Sigmoid colon (tissue), 7 donors: ENCODE measurements around the gene UTP11. TPM values are rescaled to one million over a fixed set of nuclear protein-coding genes. Genes with fewer than 3 reads are reported as not detected.

Experiments used
- DNase-seq: peaks from one replicate; pipeline ENCODE4 v3.0.0-alpha.2; 2019
- H3K27ac ChIP-seq, 4 donors: fragments of 200-600 bp; sonication (generic); one replicate each; pipeline ENCODE4 v1.5.1; 2016 to 2019; ENCODE audit warnings: mild to moderate bottlenecking in 1 of 4
- H3K27me3 ChIP-seq, 3 donors: fragments of 200-600 bp; sonication (generic); one replicate each; pipeline ENCODE4 v1.5.1; 2019; ENCODE audit warnings: mild to moderate bottlenecking in 1 of 3
- H3K36me3 ChIP-seq, 4 donors: fragments of 200-600 bp; sonication (generic); one replicate each; pipeline ENCODE4 v1.5.1; 2016 to 2019
- H3K4me1 ChIP-seq, 4 donors: fragments of 200-600 bp; sonication (generic); one replicate each; pipeline ENCODE4 v1.5.1; 2017 to 2019
- H3K4me3 ChIP-seq, 4 donors: fragments of 200-600 bp; sonication (generic); one replicate each; pipeline ENCODE4 v1.5.1; 2017 to 2019; ENCODE audit warnings: mild to moderate bottlenecking in 2 of 4, moderate library complexity in 1 of 4
- H3K9me3 ChIP-seq, 4 donors: fragments of 200-600 bp in 3 of 4; sonication (generic) in 3 of 4; one replicate each; pipeline versions ENCODE4 v1.5.1 to v1.6.1; 2013 to 2019
- EP300 ChIP-seq, 4 donors: sonication (generic); formaldehyde crosslinking; IDR thresholded peaks; one replicate each; pipeline ENCODE4 v1.6.1; 2017; ENCODE audit warnings: antibody characterized with exemption in 4 of 4
- POLR2A ChIP-seq, 2 donors: fragments of 450-650 bp; IDR thresholded peaks; one replicate each; pipeline ENCODE4 v1.6.1; 2016; ENCODE audit warnings: antibody characterized with exemption in 2 of 2, mild to moderate bottlenecking in 2 of 2, moderate library complexity in 2 of 2
- POLR2AphosphoS5 ChIP-seq, 4 donors: sonication (generic); formaldehyde crosslinking; IDR thresholded peaks; one replicate each; pipeline ENCODE4 v1.6.1; 2017; ENCODE audit warnings: antibody characterized with exemption in 4 of 4
- WGBS, 2 donors: extraction: QIAGEN DNeasy Blood & Tissue Kit; methylation state at CpG; one replicate each; pipeline ENCODE4 v1.1.7; 2013; 5-methylcytosine and 5-hydroxymethylcytosine counted together
- intact Hi-C: fragments of 100-400 bp; cut with DNase I; formaldehyde crosslinking; loops from one replicate; pipeline ENCODE4 v1.15.1; 2023
- polyA plus RNA-seq, 3 donors: library from polyadenylated mRNA; stranded (reverse); fragments of 200-250 nt; gene quantifications; one replicate each; pipeline ENCODE4 v1.2.3, GENCODE V29; 2013
- total RNA-seq, 4 donors: library from RNA; depleted of rRNA; stranded (reverse); fragments of >200 nt; gene quantifications; one replicate each; pipeline ENCODE4 v1.1.0, GENCODE V29; 2016
- TF ChIP-seq, protein P1 (sequence below), 4 experiments: fragments of 450-650 bp in 3 of 4; fragments of 200-600 bp in 1 of 4; IDR thresholded peaks; one replicate each; pipeline ENCODE4 v1.5.1; 2016 to 2019; ENCODE audit warnings: antibody characterized with exemption in 4 of 4, mild to moderate bottlenecking in 3 of 4, moderate library complexity in 2 of 4
- donor health status: healthy with polysubstance abuse.
- donor health status: Bipolar disorder and iron deficiency.
- donor health status: healthy.

The UTP11 gene
- total and polyA plus RNA-seq, 7 donors, result 14.4 to 76.5 (median 54.8) TPM

- Histone ChIP-seq H3K27ac (no peak overlapping the region), H3K4me3 (no peak overlapping the region), H3K9me3 (no peaks in the 10 kb centered on the region), H3K36me3 (no peaks in the 10 kb centered on the region), H3K4me1 (peaks cover 0 to 26% (median 22%) of the 10 kb centered on the region in 4 donors), H3K27me3 (peaks cover 30 to 76% (median 55%) of the 10 kb centered on the region in 3 donors)
- intact Hi-C loops, result loop anchor here (10.0 kb wide), 2 partner anchors 93 to 237 kb away; partner anchors contain the start of genes C1orf122 and YRDC
- no peak for DNase-seq
- WGBS, 2 donors, result 80 to 84% methylated on average over 21 of the region's 21 CpGs
- TF ChIP-seq POLR2A (IDR thresholded peaks at IDR 0.05) (no peak), POLR2AphosphoS5 (IDR thresholded peaks at IDR 0.05) (no peak), EP300 (IDR thresholded peaks at IDR 0.05) (no peak)
- TF ChIP-seq, protein P1, sequence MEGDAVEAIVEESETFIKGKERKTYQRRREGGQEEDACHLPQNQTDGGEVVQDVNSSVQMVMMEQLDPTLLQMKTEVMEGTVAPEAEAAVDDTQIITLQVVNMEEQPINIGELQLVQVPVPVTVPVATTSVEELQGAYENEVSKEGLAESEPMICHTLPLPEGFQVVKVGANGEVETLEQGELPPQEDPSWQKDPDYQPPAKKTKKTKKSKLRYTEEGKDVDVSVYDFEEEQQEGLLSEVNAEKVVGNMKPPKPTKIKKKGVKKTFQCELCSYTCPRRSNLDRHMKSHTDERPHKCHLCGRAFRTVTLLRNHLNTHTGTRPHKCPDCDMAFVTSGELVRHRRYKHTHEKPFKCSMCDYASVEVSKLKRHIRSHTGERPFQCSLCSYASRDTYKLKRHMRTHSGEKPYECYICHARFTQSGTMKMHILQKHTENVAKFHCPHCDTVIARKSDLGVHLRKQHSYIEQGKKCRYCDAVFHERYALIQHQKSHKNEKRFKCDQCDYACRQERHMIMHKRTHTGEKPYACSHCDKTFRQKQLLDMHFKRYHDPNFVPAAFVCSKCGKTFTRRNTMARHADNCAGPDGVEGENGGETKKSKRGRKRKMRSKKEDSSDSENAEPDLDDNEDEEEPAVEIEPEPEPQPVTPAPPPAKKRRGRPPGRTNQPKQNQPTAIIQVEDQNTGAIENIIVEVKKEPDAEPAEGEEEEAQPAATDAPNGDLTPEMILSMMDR (IDR thresholded peaks at IDR 0.05), result no peak
These were observed 29.7 kb downstream of the UTP11 start for GRCh38 chr1:38041936-38042834.

DNA sequence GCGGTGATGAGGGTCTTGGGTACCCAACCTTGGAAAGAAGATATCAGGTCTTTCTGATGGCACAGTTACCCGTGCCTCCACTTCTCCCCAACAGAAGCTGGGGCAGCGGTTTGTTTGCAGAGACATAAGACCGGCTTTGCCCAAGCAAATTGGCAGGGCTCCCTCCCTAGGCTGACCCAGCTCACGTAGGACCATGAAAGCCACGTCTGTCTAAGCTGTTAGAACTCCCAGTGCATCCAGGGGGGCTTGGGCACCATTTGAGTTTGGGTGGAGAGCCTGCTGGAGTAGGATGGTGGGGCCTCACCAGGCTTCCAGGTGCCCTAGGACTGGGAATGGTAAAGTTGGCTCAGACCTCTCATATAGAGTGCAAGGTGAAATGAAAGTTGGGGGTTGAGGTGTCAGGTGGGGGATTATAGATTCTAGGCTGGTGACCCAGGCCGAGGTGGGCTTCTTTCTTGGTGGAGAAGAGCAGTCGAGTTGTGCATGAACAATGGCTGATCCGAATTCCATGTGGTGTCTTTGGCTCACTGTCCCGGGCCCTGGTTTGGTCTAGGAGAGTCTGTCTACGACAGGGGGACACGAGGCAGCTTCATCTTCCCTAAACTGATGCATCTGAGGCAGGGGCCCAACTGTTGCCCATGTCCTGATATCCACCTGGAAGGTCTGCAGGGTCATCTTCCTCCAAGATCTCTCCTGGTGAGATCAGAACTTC is 30.7 kb downstream of the UTP11 start:
- Histone ChIP-seq H3K27ac (no peak overlapping the region), H3K27me3 (peaks cover 32 to 76% (median 55%) of the 10 kb centered on the region in 3 donors), H3K36me3 (no peaks in the 10 kb centered on the region), H3K9me3 (no peaks in the 10 kb centered on the region), H3K4me3 (no peak overlapping the region), H3K4me1 (peaks cover 0 to 35% (median 32%) of the 10 kb centered on the region in 4 donors)
- no peak for TF ChIP-seq POLR2AphosphoS5 (IDR thresholded peaks at IDR 0.05)
- TF ChIP-seq EP300 (IDR thresholded peaks at IDR 0.05), result no peak
- TF ChIP-seq, protein P1 (IDR thresholded peaks at IDR 0.05), result no peak
- no peak for TF ChIP-seq POLR2A (IDR thresholded peaks at IDR 0.05)
- no peak for DNase-seq
- WGBS, 2 donors, result 73 to 84% methylated on average over 12 of the region's 12 CpGs
- intact Hi-C loops, result loop anchor here (10.0 kb wide), 2 partner anchors 92 to 238 kb away; partner anchors contain the start of genes C1orf122 and YRDC

GRCh38 chr1:38044221-38045215 is 32.0 kb downstream of the UTP11 start:
- H3K27ac ChIP-seq, result no peak overlapping the region

More at GRCh38 chr1:38044221-38045215, 32.0 kb downstream of the UTP11 start:
- Histone ChIP-seq H3K4me1 (peaks cover 0 to 35% (median 32%) of the 10 kb centered on the region in 4 donors), H3K4me3 (peak overlapping the region in 2 of 4 donors; percentile 16 to 17), H3K27me3 (peaks cover 36 to 72% (median 55%) of the 10 kb centered on the region in 3 donors), H3K9me3 (no peaks in the 10 kb centered on the region), H3K36me3 (no peaks in the 10 kb centered on the region)
- intact Hi-C loops, result loop anchor here (10.0 kb wide), 2 partner anchors 90 to 240 kb away; partner anchors contain the start of genes C1orf122 and YRDC
- 4 to 8% methylated on average over 70 of the region's 70 CpGs for WGBS, 2 donors
- TF ChIP-seq POLR2A (IDR thresholded peaks at IDR 0.05) (no peak), POLR2AphosphoS5 (IDR thresholded peaks at IDR 0.05) (peak in 1 of 4 donors; percentile 73)
- TF ChIP-seq, protein P1 (IDR thresholded peaks at IDR 0.05), result no peak
- no peak for DNase-seq
